NB4 (cell line): Measurements from ENCODE around the gene DDC.

Experiments
- DNase-seq: peaks from one replicate; pipeline ENCODE4 v3.0.0; 2010; ENCODE audit warnings: low read depth
- H3K4me3 ChIP-seq: one replicate; pipeline ENCODE4 v1.5.1; 2011; ENCODE audit warnings: mild to moderate bottlenecking, low read depth, low read length, moderate library complexity
- CTCF ChIP-seq: IDR thresholded peaks from one replicate; pipeline ENCODE4 v1.5.1; 2012; ENCODE audit warnings: low read depth, low read length
- MAX ChIP-seq: IDR thresholded peaks from 2 replicates; pipeline ENCODE4 v1.6.1; 2011; ENCODE audit warnings: low read depth, low read length
- MYC ChIP-seq: IDR thresholded peaks from 2 replicates; pipeline ENCODE4 v1.6.1; 2011; ENCODE audit warnings: low read depth, low read length
- POLR2A ChIP-seq: IDR thresholded peaks from 2 replicates; pipeline ENCODE4 v1.6.1; 2011; ENCODE audit warnings: mild to moderate bottlenecking; ENCODE audit not compliant: insufficient read length; ENCODE audit errors: extremely low read depth

Gene DDC

GRCh38 chr7:50562136-50562535 lies 3.1 kb downstream of the DDC start:
- TF ChIP-seq CTCF (no peak), MYC (no peak), POLR2A (no peak), MAX (no peak)
- H3K4me3 ChIP-seq: no peak overlapping the region
- DNase-seq: no peak

- no peak overlapping the region for H3K4me3 ChIP-seq
- no peak for TF ChIP-seq MYC
- TF ChIP-seq CTCF: no peak
- no peak for TF ChIP-seq POLR2A
- TF ChIP-seq MAX: no peak
- DNase-seq: no peak
Measured at GRCh38 chr7:50560865-50561351, 4.3 kb downstream of the DDC start.

- TF ChIP-seq MYC (no peak), MAX (no peak), POLR2A (no peak), CTCF (no peak)
- H3K4me3 ChIP-seq: no peak overlapping the region
- no peak for DNase-seq
Measured at GRCh38 chr7:50559881-50560280, 5.3 kb downstream of the DDC start.

GRCh38 chr7:50558294-50559053 lies 6.7 kb downstream of the DDC start:
- TF ChIP-seq CTCF: no peak
- TF ChIP-seq POLR2A: no peak
- no peak overlapping the region for H3K4me3 ChIP-seq
- no peak for DNase-seq

- no peak for TF ChIP-seq CTCF
- no peak for TF ChIP-seq POLR2A
- TF ChIP-seq MAX: no peak
- no peak for TF ChIP-seq MYC
- no peak overlapping the region for H3K4me3 ChIP-seq
- no peak for DNase-seq
Measured at GRCh38 chr7:50557099-50557498, 8.1 kb downstream of the DDC start.
